Measurements from ENCODE around the gene ARL14EPL. TPM values are rescaled to one million over a fixed set of nuclear protein-coding genes. Genes with fewer than 3 reads are reported as not detected.
"Not testable (repeated sequence)": the region's sequence is repeated elsewhere in the genome, so short reads cannot be mapped to it uniquely, and the experiment has no call there.

Gene ARL14EPL
- total RNA-seq, 1 donor from 2014 or later, result not detected

- DNase-seq (ENCODE audit: low spot score), result no peak
- Mint-ChIP-seq H3K4me1 (ENCODE audit: low read depth) (peaks cover 4% of the 10 kb centered on the region), H3K9me3 (ENCODE audit: low read depth) (no peaks in the 10 kb centered on the region), H3K27me3 (ENCODE audit: low read depth) (no peaks in the 10 kb centered on the region), H3K27ac (ENCODE audit: unreplicated experiment) (no peak overlapping the region), H3K36me3 (ENCODE audit: low read depth) (no peaks in the 10 kb centered on the region), H3K4me3 (ENCODE audit: unreplicated experiment) (no peak overlapping the region)
- TF ChIP-seq CTCF (IDR thresholded peaks at IDR 0.05), result no peak
Measured at GRCh38 chr5:116078199-116078598, 45.9 kb downstream of the ARL14EPL start.

GRCh38 chr5:116084287-116084691 lies 52.0 kb downstream of the ARL14EPL start:
- H3K27me3 Mint-ChIP-seq (ENCODE audit: low read depth), result no peaks in the 10 kb centered on the region
- H3K27ac Mint-ChIP-seq (ENCODE audit: unreplicated experiment), result peak overlapping the region; percentile 45
- peak overlapping the region; percentile 82 for H3K4me3 Mint-ChIP-seq (ENCODE audit: unreplicated experiment)

GRCh38 chr5:116084871-116085715 lies 52.8 kb downstream of the ARL14EPL start, which contains the start of gene COMMD10:
COMMD10 (plus strand) TSS chr5:116085025.
- peaks cover 3% of the 10 kb centered on the region for H3K36me3 Mint-ChIP-seq (ENCODE audit: low read depth)
- TF ChIP-seq CTCF (IDR thresholded peaks at IDR 0.05), result no peak
- H3K4me3 Mint-ChIP-seq (ENCODE audit: unreplicated experiment), result peak within 1 kb of the TSS; percentile 82
- no peak for DNase-seq (ENCODE audit: low spot score)
- peak within 1 kb of the TSS; percentile 94 for H3K27ac Mint-ChIP-seq (ENCODE audit: unreplicated experiment)
- peaks cover 25% of the 10 kb centered on the region for H3K4me1 Mint-ChIP-seq (ENCODE audit: low read depth)
- H3K9me3 Mint-ChIP-seq (ENCODE audit: low read depth), result no peaks in the 10 kb centered on the region
- H3K27me3 Mint-ChIP-seq (ENCODE audit: low read depth), result no peaks in the 10 kb centered on the region

More at GRCh38 chr5:116084287-116084691, 52.0 kb downstream of the ARL14EPL start:
- peaks cover 25% of the 10 kb centered on the region for H3K4me1 Mint-ChIP-seq (ENCODE audit: low read depth)
- no peaks in the 10 kb centered on the region for H3K9me3 Mint-ChIP-seq (ENCODE audit: low read depth)
- peaks cover 3% of the 10 kb centered on the region for H3K36me3 Mint-ChIP-seq (ENCODE audit: low read depth)
- no peak for DNase-seq (ENCODE audit: low spot score)
- no peak for TF ChIP-seq CTCF (IDR thresholded peaks at IDR 0.05)

GRCh38 chr5:116086309-116086708 lies 54.0 kb downstream of the ARL14EPL start:
- Mint-ChIP-seq H3K4me3 (ENCODE audit: unreplicated experiment) (peak overlapping the region; percentile 82), H3K4me1 (ENCODE audit: low read depth) (peaks cover 25% of the 10 kb centered on the region)
- not testable (repeated sequence) for DNase-seq (ENCODE audit: low spot score); H3K27me3 Mint-ChIP-seq (ENCODE audit: low read depth); H3K27ac Mint-ChIP-seq (ENCODE audit: unreplicated experiment); H3K9me3 Mint-ChIP-seq (ENCODE audit: low read depth); H3K36me3 Mint-ChIP-seq (ENCODE audit: low read depth)

GRCh38 chr5:116088062-116088461 lies 55.8 kb downstream of the ARL14EPL start:
- H3K27ac Mint-ChIP-seq (ENCODE audit: unreplicated experiment), result no peak overlapping the region

More at GRCh38 chr5:116088062-116088461, 55.8 kb downstream of the ARL14EPL start:
- Mint-ChIP-seq H3K9me3 (ENCODE audit: low read depth) (no peaks in the 10 kb centered on the region), H3K4me3 (ENCODE audit: unreplicated experiment) (no peak overlapping the region), H3K4me1 (ENCODE audit: low read depth) (peaks cover 21% of the 10 kb centered on the region), H3K36me3 (ENCODE audit: low read depth) (peaks cover 8% of the 10 kb centered on the region), H3K27me3 (ENCODE audit: low read depth) (no peaks in the 10 kb centered on the region)
- no peak for DNase-seq (ENCODE audit: low spot score)
- no peak for TF ChIP-seq CTCF (IDR thresholded peaks at IDR 0.05)
